ENCODE measurements around the gene INO80C. TPM values are rescaled to one million over a fixed set of nuclear protein-coding genes. Genes with fewer than 3 reads are reported as not detected.
"Not testable (repeated sequence)": the region's sequence is repeated elsewhere in the genome, so short reads cannot be mapped to it uniquely, and the experiment has no call there.

INO80C gene
- total RNA-seq, 1 donor from 2014 or later: 12.9 TPM

DNA sequence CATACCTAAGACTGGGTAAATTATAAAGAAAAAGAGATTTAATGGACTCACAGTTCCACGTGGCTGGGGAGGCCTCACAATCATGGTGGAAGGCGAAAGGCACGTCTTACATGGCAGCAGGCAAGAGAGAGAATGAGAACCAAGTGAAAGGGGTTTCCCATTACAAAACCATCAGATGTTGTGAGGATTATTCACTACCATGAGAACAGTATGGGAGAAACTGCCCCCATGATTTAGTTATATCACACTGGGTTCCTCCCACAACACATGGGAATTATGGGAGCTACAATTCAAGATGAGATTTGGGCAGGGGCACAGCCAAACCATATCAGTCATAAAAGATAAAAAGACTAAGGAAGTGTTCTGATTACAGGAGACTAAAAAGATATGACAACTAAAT lies 8.5 kb downstream of the INO80C start:
- not testable (repeated sequence) for DNase-seq (ENCODE audit: low read depth in 2 of 2)

DNA sequence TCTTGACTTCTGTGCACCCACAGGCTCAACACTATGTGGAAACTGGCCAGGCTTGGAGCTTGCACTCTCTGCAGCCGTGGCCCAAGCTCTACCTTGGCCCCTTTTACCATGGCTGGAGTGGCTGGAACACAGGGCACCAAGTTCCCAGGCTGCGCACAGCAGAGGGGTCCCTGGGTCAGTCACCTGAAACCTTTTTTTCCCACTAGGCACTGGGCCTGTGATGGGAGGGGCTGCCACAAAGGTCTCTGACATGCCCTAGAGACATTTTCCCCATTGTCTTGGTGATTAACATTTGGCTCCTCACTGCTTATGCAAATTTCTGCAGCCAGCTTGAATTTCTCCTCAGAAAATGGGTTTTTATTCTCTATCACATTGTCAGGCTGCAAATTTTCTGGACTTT lies 9.4 kb downstream of the INO80C start:
- DNase-seq (ENCODE audit: low read depth in 2 of 2): not testable (repeated sequence)

DNA sequence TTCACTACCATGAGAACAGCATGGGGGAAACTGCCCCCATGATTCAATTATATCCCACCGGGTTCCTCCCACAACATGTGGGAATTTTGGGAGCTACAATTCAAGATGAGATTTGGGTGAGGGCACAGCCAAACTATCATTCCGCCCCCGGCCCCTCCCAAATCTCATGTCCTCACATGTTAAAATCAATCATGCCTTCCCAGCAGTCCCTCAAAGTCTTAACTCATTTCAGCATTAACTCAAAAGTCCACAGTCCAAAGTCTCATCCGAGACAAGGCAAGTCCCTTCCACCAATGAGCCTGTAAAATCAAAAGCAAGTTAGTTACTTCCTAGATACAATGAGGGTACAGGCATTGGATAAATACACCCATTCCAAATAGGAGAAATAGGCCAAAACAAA lies 10.2 kb downstream of the INO80C start:
- DNase-seq (ENCODE audit: low read depth in 2 of 2): not testable (repeated sequence)

- no peak for DNase-seq (ENCODE audit: low read depth in 2 of 2)
These were observed 11.9 kb downstream of the INO80C start for GRCh38 chr18:35485852-35486251.

DNA sequence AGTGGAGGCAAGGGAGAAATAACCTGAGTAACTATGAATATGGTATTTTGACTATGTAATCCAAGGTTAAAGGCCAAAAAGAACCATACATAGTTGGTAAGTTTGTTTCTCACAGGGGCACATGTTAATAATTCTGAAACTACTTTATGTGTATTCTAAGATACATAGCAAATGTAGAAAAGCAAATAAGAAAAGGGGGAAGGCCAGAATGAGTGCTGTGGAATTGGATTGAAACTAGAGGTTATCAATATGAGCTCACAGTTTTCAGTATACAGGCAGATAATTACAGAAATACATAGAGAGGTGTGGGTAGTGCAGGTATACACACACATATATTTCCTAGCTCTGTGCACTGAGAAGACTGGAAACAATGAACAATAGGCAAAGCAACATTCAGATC lies 13.7 kb downstream of the INO80C start:
- DNase-seq (ENCODE audit: low read depth in 2 of 2): no peak

DNA sequence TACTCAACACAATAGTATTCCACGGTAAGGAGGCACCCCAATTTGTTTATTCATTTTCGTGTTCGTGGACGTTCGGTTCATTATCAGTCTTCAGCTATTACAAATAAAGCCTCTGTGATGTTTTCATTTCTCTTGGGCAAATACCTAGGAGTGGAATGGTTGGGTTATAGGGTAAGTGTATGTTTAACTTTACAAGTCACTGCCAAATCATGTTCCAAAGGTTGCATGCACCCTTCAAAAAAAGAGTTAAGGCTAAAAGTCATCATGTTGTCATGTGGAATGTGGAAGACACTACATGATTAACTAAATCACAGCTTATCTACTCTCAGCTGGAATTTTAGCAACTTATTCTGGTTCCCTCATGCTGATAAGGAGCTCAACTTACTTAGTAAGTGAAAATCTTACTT lies 15.8 kb downstream of the INO80C start:
- no peak for DNase-seq (ENCODE audit: low read depth in 2 of 2)

GRCh38 chr18:35479911-35480586 lies 17.7 kb downstream of the INO80C start:
- no peak for DNase-seq (ENCODE audit: low read depth in 2 of 2)

- peak; percentile 62 to 89 for DNase-seq (ENCODE audit: low read depth in 2 of 2)
These were observed 19.0 kb downstream of the INO80C start for GRCh38 chr18:35478520-35479435.

- no peak for DNase-seq (ENCODE audit: low read depth in 2 of 2)
These were observed 19.8 kb downstream of the INO80C start for GRCh38 chr18:35477974-35478373.

DNA sequence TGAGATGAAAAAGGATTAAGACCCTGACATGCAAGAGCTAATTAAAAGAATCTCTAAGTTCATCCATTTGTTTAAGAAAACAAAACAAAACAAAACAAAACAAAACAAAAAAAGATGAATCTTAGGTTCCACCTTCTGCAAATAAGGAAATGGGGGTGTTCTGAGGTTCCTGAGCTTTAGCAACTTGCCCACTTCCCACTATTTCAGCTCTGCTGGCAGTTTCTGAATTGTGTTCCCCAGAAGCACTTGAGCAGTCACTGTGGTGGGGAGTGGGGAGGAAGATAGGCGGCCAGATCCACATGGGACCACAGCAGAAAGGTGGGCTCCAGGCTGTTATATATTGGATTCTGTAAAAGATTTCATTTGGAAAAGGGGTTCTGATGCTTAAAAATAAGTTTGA lies 20.3 kb downstream of the INO80C start:
- no peak for DNase-seq (ENCODE audit: low read depth in 2 of 2)

DNA sequence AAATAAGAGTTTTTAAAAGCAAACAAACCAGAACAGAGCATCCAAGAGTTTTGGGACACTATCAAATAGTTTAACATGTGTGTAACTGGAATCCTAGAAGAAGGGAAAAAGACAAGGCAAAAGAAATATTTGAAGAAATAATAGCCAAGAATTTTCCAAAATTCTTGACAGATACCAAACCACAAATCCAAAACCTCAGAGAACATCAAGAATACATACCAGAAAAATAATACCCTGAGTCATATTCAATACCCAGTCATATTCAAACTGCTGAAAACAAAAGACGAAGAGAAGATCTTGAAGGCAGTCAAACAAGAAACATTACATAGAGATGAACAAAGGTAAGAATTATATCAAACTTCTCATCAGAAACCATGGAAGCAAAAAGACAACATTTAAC lies 22.9 kb downstream of the INO80C start:
- DNase-seq (ENCODE audit: low read depth in 2 of 2): no peak

- DNase-seq (ENCODE audit: low read depth in 2 of 2): no peak
These were observed 24.2 kb downstream of the INO80C start for GRCh38 chr18:35473562-35473961.

GRCh38 chr18:35470435-35470834 lies 27.3 kb downstream of the INO80C start:
- DNase-seq (ENCODE audit: low read depth in 2 of 2): peak in 1 of 2 donors; percentile 62

- DNase-seq (ENCODE audit: low read depth in 2 of 2): peak in 1 of 2 donors; percentile 28
These were observed 28.0 kb downstream of the INO80C start for GRCh38 chr18:35469725-35470124.

- DNase-seq (ENCODE audit: low read depth in 2 of 2): no peak
These were observed 29.0 kb downstream of the INO80C start for GRCh38 chr18:35468711-35469110.

DNA sequence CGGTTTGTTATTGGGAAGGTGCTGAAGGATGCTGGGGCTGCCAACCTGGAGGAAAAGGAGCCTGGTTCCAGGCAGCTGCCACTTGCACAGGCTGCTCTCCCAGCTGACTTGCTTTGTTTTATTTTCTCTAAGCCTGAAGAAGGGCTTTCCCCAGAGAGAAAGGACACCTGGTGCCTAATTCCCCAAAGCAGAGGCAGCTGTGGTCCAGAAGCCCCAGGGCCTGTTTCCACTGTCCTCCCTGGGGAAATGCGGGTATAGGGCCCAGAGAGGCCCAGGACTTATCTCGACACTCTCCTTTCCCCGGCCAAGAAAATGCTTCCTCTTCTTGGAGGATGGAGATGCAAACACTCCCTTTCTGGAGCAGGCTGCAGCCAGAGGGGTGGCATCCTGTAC lies 30.1 kb downstream of the INO80C start:
- no peak for DNase-seq (ENCODE audit: low read depth in 2 of 2)

DNA sequence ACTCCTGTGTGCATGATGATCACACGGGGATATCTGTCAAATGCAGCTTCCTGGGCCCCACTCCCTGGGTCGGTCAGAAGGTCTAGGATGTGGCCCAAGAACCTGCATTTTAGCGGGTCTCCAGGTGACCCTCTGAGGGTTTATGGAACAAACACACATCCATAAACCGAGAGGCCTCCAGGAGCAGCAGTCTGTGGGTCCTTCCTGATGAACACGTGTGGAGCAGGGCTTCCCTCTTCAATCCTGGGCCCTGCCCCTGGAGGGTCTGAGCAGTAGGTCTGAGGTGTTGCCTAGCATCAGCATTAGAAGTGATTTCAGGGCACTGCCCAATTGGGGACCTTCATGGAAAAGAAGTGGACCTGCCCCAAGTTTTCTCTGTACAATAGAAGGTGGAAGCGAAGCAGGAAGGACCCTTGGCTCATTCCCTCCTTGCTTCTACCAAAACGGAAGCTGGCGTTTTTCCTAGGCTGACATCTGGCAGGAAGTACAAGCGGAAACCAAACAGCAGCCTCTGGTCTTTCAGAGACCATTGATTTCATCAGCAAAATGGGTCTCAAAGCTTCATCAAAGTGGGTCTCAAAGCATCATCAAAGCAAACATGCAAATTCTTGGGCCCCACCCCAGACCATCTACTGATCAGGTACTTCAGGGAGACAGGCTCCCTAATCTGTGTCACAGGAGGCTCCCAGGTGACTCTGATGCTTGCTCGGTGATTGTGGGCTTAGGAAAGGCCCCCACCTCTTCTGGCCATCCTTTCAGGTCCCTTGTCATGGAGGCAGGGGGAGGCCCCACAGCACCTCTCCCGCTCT lies 30.7 kb downstream of the INO80C start:
- peak; percentile 75 to 83 for DNase-seq (ENCODE audit: low read depth in 2 of 2)

DNA sequence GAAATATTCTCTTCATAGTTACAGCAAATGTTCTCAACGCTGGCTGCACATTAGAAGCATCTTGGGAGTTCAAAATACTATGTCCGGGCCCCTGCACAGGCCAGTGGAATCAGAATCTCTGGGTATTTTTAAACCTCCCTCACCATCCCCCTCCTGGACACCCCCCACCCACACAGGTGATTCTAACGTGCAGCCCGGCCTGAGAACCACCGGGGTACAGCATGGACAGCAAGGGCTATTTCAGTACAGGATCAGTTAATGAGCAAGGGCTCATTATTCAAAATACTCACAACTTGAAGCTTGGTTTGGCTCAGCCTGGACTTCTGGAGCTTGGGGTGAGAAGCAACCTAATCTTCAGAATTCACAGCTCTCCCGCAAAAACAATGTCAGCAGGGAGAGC lies 31.4 kb downstream of the INO80C start:
- no peak for DNase-seq (ENCODE audit: low read depth in 2 of 2)

GRCh38 chr18:35465329-35465728 lies 32.4 kb downstream of the INO80C start:
- no peak for DNase-seq (ENCODE audit: low read depth in 2 of 2)

GRCh38 chr18:35464831-35465279 lies 32.9 kb downstream of the INO80C start:
- DNase-seq (ENCODE audit: low read depth in 2 of 2): peak; percentile 34 to 86

DNA sequence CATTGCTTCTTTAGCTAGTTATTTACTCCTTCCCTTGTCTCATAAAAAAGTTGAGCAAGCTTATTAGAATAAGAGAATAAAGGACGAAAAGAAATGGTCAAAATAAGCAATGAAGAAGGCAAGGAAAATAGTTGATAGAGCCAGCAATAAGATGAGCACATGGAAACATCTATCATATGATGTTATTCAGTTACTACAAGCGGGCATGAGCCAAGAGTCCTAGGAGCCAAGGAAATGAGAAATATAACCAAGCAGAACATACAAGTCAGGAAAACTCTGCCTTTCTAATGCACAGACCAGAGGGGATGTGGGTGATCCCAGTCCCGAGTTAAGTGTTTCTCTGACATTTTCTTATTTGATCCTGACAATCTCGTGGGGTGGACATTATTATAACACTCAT lies 33.9 kb downstream of the INO80C start:
- peak; percentile 34 to 72 for DNase-seq (ENCODE audit: low read depth in 2 of 2)

DNA sequence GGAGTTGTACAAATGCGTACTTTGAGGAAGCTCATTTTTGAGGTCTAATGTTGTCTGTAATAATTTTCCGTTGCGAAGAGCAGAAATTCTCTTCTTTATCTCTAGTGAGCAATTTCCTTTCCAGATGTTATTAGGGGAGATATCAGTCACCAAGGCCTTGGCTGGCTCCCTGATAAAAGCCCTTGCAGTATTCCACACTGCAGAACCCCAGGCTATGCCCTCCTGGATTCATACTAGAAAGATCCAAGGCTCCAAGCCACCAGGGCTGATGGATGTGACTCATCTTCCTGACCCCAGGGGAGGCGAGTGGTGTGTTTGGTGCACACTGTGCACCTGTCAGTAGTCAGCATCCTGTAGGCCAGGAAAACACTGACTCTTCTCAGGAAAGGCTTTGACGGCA lies 34.7 kb downstream of the INO80C start:
- peak; percentile 96 to 97 for DNase-seq (ENCODE audit: low read depth in 2 of 2)
